Colonic mucosa (tissue), 4 donors: Measurements from ENCODE around the gene ZSCAN5B. TPM values are rescaled to one million over a fixed set of nuclear protein-coding genes. Genes with fewer than 3 reads are reported as not detected.
"Not testable (repeated sequence)": the region's sequence is repeated elsewhere in the genome, so short reads cannot be mapped to it uniquely, and the experiment has no call there.

ENCODE experiments used
- DNase-seq: peaks from one replicate; pipeline ENCODE4 v3.0.0-alpha.2; 2020
- H3K27ac ChIP-seq: fragments of 200-600 bp; one replicate; pipeline ENCODE4 v1.8.0; 2021
- H3K27me3 ChIP-seq: fragments of 200-600 bp; one replicate; pipeline ENCODE4 v1.8.0; 2021
- H3K36me3 ChIP-seq: fragments of 200-600 bp; one replicate; pipeline ENCODE4 v1.8.0; 2021
- H3K4me1 ChIP-seq: fragments of 200-600 bp; one replicate; pipeline ENCODE4 v1.8.0; 2021; ENCODE audit warnings: mild to moderate bottlenecking
- H3K4me3 ChIP-seq: fragments of 200-600 bp; one replicate; pipeline ENCODE4 v1.8.0; 2021
- H3K9ac ChIP-seq, 2 donors: one replicate each; pipeline ENCODE4 v1.7.0; 2013; ENCODE audit warnings: control low read depth in 2 of 2, low read depth in 2 of 2, low read length in 2 of 2
- H3K9me3 ChIP-seq: fragments of 200-600 bp; one replicate; pipeline ENCODE4 v1.8.0; 2021
- intact Hi-C: fragments of 100-400 bp; cut with DNase I; formaldehyde crosslinking; loops from one replicate; pipeline ENCODE4 v1.14.1; 2022
- total RNA-seq, 2 donors: library from RNA; stranded (reverse); fragmentation: NEBNext Ultra II Directional in 1 of 2; extraction: Animal tissue kit (Norgen Biotek cat#: 25700) in 1 of 2; gene quantifications; one replicate each; pipeline ENCODE4 v1.2.1, GENCODE V29; 2021
- TF ChIP-seq, protein P1 (sequence below): fragments of 200-600 bp; IDR thresholded peaks from one replicate; pipeline ENCODE4 v1.8.0; 2022; ENCODE audit warnings: antibody characterized with exemption, mild to moderate bottlenecking
- donor health status: healthy.
- donor health status: DM: no; HTN: no; CAD: no.
- donor health status: DM: no; HTN: no; CAD: no.

Gene ZSCAN5B
- total RNA-seq, 2 donors from 2014 or later = not detected

- Histone ChIP-seq H3K4me3 (no peak overlapping the region), H3K9me3 (no peaks in the 10 kb centered on the region), H3K4me1 (no peaks in the 10 kb centered on the region), H3K9ac (no peak overlapping the region), H3K36me3 (no peaks in the 10 kb centered on the region), H3K27ac (no peak overlapping the region), H3K27me3 (no peaks in the 10 kb centered on the region)
- intact Hi-C loops = no loop called here
- DNase-seq = no peak
- TF ChIP-seq, protein P1, sequence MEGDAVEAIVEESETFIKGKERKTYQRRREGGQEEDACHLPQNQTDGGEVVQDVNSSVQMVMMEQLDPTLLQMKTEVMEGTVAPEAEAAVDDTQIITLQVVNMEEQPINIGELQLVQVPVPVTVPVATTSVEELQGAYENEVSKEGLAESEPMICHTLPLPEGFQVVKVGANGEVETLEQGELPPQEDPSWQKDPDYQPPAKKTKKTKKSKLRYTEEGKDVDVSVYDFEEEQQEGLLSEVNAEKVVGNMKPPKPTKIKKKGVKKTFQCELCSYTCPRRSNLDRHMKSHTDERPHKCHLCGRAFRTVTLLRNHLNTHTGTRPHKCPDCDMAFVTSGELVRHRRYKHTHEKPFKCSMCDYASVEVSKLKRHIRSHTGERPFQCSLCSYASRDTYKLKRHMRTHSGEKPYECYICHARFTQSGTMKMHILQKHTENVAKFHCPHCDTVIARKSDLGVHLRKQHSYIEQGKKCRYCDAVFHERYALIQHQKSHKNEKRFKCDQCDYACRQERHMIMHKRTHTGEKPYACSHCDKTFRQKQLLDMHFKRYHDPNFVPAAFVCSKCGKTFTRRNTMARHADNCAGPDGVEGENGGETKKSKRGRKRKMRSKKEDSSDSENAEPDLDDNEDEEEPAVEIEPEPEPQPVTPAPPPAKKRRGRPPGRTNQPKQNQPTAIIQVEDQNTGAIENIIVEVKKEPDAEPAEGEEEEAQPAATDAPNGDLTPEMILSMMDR = no peak
Measured at GRCh38 chr19:56189785-56190184, 7.8 kb downstream of the ZSCAN5B start.

DNA sequence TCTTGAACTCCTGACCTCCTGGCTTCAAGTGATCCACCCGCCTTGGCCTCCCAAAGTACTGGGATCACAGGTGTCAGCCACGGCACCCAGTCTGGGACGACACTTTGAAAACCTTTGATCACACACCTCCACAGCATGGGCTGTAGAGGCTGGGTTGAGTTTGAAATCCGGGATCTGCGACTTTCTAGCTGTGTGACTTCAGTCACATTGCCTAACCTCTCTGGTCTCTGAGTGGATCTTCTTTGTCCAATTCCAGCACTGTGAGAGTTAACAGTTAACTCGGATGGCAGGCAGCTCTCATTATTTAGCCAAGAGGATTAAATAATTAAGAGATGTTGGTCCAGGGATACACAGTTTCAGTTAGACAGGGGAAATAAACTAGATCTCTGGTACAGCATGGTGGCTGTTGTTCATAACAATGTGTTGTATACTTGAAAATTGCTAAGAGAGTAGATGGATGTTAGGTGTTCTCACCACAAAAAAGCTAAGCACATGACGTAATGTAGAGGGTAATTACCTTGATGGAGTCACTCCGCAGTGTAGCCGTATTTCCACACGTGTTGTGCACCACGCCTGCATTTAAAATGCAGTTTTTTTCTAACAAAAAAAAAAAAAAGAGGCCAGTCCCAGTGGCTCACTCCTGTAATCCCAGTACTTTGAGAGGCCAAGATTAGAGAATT lies 19.9 kb downstream of the ZSCAN5B start:
- no peak for DNase-seq
- Histone ChIP-seq H3K27ac (no peak overlapping the region), H3K27me3 (peaks cover 9% of the 10 kb centered on the region), H3K4me3 (no peak overlapping the region), H3K4me1 (no peaks in the 10 kb centered on the region), H3K36me3 (no peaks in the 10 kb centered on the region), H3K9me3 (no peaks in the 10 kb centered on the region), H3K9ac (no peak overlapping the region)
- TF ChIP-seq, protein P1 = no peak
- intact Hi-C loops = loop anchor here (10.0 kb wide), 1 partner anchor 147 kb away; no protein-coding TSS in a partner anchor

GRCh38 chr19:56176881-56177280 lies 20.7 kb downstream of the ZSCAN5B start:
- no peaks in the 10 kb centered on the region for H3K36me3 ChIP-seq

GRCh38 chr19:56176310-56176709 lies 21.3 kb downstream of the ZSCAN5B start:
- not testable (repeated sequence) for H3K27me3 ChIP-seq, H3K4me1 ChIP-seq, H3K36me3 ChIP-seq, H3K9me3 ChIP-seq, DNase-seq, H3K9ac ChIP-seq, H3K4me3 ChIP-seq, H3K27ac ChIP-seq
- intact Hi-C loops = loop anchor here (10.0 kb wide), 1 partner anchor 148 kb away; no protein-coding TSS in a partner anchor

More at GRCh38 chr19:56176881-56177280, 20.7 kb downstream of the ZSCAN5B start:
- no peaks in the 10 kb centered on the region for H3K4me1 ChIP-seq
- H3K9me3 ChIP-seq = no peaks in the 10 kb centered on the region
- no peak for DNase-seq
- H3K27ac ChIP-seq = no peak overlapping the region
- H3K27me3 ChIP-seq = peaks cover 9% of the 10 kb centered on the region
- H3K4me3 ChIP-seq = no peak overlapping the region
- H3K9ac ChIP-seq = no peak overlapping the region
- intact Hi-C loops = loop anchor here (10.0 kb wide), 1 partner anchor 148 kb away; no protein-coding TSS in a partner anchor
- TF ChIP-seq, protein P1 = no peak

GRCh38 chr19:56175861-56176307 lies 21.7 kb downstream of the ZSCAN5B start, which contains the start of gene GALP:
Gene GALP (plus strand): TSS chr19:56176008. CDS start chr19:56177109, 1,101 bp downstream.
- not testable (repeated sequence) for H3K9ac ChIP-seq, H3K27me3 ChIP-seq, H3K9me3 ChIP-seq, H3K36me3 ChIP-seq, H3K4me1 ChIP-seq, DNase-seq, H3K27ac ChIP-seq, H3K4me3 ChIP-seq
- intact Hi-C loops = loop anchor here (10.0 kb wide), 1 partner anchor 149 kb away; no protein-coding TSS in a partner anchor

- H3K4me3 ChIP-seq = no peak overlapping the region
- H3K36me3 ChIP-seq = no peaks in the 10 kb centered on the region
- TF ChIP-seq, protein P1 = no peak
- H3K9ac ChIP-seq = no peak overlapping the region
- no peaks in the 10 kb centered on the region for H3K4me1 ChIP-seq
- intact Hi-C loops = loop anchor here (10.0 kb wide), 1 partner anchor 150 kb away; no protein-coding TSS in a partner anchor
- no peaks in the 10 kb centered on the region for H3K9me3 ChIP-seq
- H3K27ac ChIP-seq = no peak overlapping the region
- peaks cover 9% of the 10 kb centered on the region for H3K27me3 ChIP-seq
- no peak for DNase-seq
Measured at GRCh38 chr19:56174550-56174949, 23.0 kb downstream of the ZSCAN5B start.
